Tibial nerve (tissue), 3 donors: ENCODE measurements around the gene VDAC1.

ENCODE experiments used
- POLR2A ChIP-seq, 2 donors: fragments of 450-650 bp; IDR thresholded peaks; one replicate each; pipeline ENCODE4 v1.6.1; 2017; ENCODE audit warnings: antibody characterized with exemption in 2 of 2, mild to moderate bottlenecking in 2 of 2, moderate library complexity in 2 of 2
- TF ChIP-seq, protein P1 (sequence below), 5 experiments: fragments of 200-600 bp in 3 of 5; fragments of 450-650 bp in 2 of 5; sonication (generic) in 3 of 5; IDR thresholded peaks; one replicate each; pipeline ENCODE4 v1.5.1; 2016 to 2019; ENCODE audit warnings: antibody characterized with exemption in 5 of 5, mild to moderate bottlenecking in 3 of 5, moderate library complexity in 2 of 5

- TF ChIP-seq POLR2A (IDR thresholded peaks at IDR 0.05), result no peak
- TF ChIP-seq, protein P1, sequence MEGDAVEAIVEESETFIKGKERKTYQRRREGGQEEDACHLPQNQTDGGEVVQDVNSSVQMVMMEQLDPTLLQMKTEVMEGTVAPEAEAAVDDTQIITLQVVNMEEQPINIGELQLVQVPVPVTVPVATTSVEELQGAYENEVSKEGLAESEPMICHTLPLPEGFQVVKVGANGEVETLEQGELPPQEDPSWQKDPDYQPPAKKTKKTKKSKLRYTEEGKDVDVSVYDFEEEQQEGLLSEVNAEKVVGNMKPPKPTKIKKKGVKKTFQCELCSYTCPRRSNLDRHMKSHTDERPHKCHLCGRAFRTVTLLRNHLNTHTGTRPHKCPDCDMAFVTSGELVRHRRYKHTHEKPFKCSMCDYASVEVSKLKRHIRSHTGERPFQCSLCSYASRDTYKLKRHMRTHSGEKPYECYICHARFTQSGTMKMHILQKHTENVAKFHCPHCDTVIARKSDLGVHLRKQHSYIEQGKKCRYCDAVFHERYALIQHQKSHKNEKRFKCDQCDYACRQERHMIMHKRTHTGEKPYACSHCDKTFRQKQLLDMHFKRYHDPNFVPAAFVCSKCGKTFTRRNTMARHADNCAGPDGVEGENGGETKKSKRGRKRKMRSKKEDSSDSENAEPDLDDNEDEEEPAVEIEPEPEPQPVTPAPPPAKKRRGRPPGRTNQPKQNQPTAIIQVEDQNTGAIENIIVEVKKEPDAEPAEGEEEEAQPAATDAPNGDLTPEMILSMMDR (IDR thresholded peaks at IDR 0.05), result no peak
Observed at GRCh38 chr5:134000091-134000511, 4.7 kb downstream of the VDAC1 start.
